ENCODE measurements around the gene AFF2.

- TF ChIP-seq, protein P1, sequence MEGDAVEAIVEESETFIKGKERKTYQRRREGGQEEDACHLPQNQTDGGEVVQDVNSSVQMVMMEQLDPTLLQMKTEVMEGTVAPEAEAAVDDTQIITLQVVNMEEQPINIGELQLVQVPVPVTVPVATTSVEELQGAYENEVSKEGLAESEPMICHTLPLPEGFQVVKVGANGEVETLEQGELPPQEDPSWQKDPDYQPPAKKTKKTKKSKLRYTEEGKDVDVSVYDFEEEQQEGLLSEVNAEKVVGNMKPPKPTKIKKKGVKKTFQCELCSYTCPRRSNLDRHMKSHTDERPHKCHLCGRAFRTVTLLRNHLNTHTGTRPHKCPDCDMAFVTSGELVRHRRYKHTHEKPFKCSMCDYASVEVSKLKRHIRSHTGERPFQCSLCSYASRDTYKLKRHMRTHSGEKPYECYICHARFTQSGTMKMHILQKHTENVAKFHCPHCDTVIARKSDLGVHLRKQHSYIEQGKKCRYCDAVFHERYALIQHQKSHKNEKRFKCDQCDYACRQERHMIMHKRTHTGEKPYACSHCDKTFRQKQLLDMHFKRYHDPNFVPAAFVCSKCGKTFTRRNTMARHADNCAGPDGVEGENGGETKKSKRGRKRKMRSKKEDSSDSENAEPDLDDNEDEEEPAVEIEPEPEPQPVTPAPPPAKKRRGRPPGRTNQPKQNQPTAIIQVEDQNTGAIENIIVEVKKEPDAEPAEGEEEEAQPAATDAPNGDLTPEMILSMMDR (IDR thresholded peaks at IDR 0.05 in 8 of 11, conservative IDR thresholded peaks at IDR 0.05 in 3 of 11) = no peak
- TF ChIP-seq POLR2A (IDR thresholded peaks at IDR 0.05) (no peak), POLR2AphosphoS5 (IDR thresholded peaks at IDR 0.05) (no peak)
Measured at GRCh38 chrX:148562846-148563245, 62.4 kb downstream of the AFF2 start.
